HTR-8/SVneo (cell line): ENCODE measurements around the gene MOB4.
"Not testable (repeated sequence)": the region's sequence is repeated elsewhere in the genome, so short reads cannot be mapped to it uniquely, and the experiment has no call there.

Experiments used
- DNase-seq: peaks from one replicate; pipeline ENCODE4 v3.0.0; 2011; ENCODE audit warnings: low spot score, mixed read lengths; ENCODE audit not compliant: insufficient read length
- FAIRE-seq: peaks from 2 replicates; lab custom pipeline; 2011; peaks lifted over from hg19 to GRCh38; lab: Jason Lieb, UNC

Gene MOB4

GRCh38 chr2:197578294-197578693 lies 62.4 kb downstream of the MOB4 start:
- DNase-seq, FAIRE-seq: not testable (repeated sequence)

GRCh38 chr2:197580166-197580565 lies 64.3 kb downstream of the MOB4 start:
- DNase-seq, FAIRE-seq: not testable (repeated sequence)

DNA sequence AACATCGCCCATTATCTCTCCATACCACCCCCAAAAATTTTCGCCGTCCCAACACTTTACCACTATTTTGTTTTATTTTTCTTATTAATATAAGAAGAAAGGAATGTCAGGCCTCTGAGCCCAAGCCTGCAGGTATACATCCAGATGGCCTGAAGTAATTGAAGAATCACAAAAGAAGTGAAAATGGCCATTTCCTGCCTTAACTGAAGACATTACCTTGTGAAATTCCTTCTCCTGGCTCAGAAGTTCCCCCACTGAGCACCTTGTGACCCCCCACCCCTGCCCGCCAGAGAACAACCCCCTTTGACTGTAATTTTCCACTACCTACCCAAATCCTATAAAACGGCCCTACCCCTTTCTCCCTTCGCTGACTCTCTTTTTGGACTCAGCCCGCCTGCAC lies 71.4 kb downstream of the MOB4 start:
- FAIRE-seq, DNase-seq: not testable (repeated sequence)

DNA sequence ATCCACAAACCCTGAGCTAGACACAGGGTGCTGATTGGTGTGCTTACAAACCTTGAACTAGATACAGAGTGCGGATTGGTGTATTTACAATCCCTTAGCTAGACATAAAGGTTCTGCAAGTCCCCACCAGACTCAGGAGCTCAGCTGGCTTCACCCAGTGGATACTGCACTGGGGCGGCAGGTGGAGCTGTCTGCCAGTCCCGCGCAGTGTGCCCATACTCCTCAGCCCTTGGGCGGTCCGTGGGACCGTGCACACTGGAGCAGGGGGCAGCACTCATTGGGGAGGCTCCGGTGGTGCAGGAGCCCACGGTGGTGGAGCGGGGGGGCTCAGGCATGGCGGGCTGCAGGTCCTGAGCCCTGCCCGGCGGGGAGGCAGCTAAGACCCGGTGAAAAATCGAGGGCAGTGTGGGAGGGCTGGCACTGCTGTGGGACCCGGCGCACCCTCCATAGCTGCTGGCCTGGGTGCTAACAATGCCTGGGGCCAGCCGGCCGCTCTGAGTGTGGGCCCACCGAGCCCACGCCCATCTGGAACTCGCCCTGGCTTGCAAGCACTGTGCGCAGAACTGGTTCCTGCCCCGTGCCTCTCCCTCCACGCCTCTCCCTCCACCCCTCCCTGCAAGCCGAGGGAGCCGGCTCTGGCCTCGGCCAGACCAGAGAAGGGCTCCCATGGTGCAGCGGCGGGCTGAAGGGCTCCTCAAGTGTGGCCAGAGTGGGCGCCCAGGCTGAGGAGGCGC lies 75.6 kb downstream of the MOB4 start:
- FAIRE-seq, result no peak
- DNase-seq, result no peak

GRCh38 chr2:197596766-197597165 lies 80.9 kb downstream of the MOB4 start:
- DNase-seq, result no peak
- no peak for FAIRE-seq

- DNase-seq, result no peak
- no peak for FAIRE-seq
Measured at GRCh38 chr2:197597166-197597565, 81.3 kb downstream of the MOB4 start.

- FAIRE-seq, result no peak
- no peak for DNase-seq
Measured at GRCh38 chr2:197598450-197598849, 82.6 kb downstream of the MOB4 start.

- DNase-seq (peak; percentile 40), FAIRE-seq (no peak)
Measured at GRCh38 chr2:197599285-197599965, 83.6 kb downstream of the MOB4 start.

DNA sequence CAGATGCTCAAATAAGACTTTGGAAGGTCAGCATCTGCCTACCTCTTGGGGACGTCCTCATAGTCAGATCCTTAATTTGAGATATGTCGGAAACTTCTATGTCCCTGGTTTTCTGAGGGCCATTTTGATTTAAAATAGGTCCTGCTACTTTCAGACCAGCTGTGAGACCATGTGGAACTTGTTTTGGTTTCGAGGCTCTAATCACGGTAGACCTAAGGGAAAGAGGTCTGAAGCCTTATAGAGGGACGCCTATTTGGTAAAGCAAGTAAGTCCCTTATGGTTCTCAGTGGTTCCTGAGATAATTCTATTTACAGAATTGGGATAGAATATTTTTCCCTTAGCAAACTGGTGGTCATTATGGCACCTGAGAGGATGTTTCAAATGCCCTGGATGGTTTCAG lies 84.4 kb downstream of the MOB4 start:
- FAIRE-seq (no peak), DNase-seq (no peak)

DNA sequence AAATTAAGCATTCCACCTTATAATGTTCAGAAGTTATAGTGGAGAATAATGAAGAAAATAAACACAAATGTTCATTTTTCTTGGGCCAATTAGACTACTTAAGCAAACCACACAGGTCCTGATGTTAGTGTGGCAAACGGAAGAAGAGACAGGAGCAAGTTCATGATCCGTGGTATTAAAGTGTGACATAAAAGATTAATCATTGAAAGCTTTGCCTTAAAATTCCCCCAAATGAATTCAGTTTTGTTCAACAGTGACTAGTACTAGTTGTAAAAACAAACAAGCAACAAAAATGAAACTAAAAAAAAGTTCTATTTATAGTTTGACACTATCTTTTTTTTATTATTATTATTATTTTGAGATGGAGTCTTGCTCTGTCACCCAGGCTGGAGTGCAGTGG lies 85.9 kb downstream of the MOB4 start:
- FAIRE-seq, result no peak
- no peak for DNase-seq
